ENCODE results near the gene VAV3. TPM values are rescaled to one million over a fixed set of nuclear protein-coding genes. Genes with fewer than 3 reads are reported as not detected.
A peak's percentile ranks its signal among the peaks of the same experiment; 100 is the strongest.

Gene VAV3
- total RNA-seq, 1 experiment from 2014 or later, result 3.7 TPM

DNA sequence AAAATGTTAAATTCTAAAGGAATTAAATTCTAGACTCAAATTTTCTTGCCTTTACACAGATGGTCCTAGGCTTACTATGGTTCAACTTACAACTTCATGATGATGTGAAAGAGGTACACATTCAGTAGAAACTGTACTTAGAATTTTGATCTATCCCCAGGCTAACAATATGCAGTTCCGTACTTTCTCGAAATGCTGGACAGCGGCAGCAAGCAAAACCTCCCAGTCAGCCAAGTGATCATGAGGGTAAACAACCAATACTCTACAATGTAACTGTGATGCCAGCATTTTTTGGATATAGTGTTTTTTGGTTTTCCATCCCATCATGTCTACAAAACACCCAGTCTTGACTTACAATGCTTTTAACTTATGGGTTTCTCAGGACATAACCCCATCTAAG lies 25.7 kb downstream of the VAV3 start:
- no peak for DNase-seq (ENCODE audit: low read depth)

- DNase-seq (ENCODE audit: low read depth), result peak; percentile 99
Measured at GRCh38 chr1:107936498-107937481, 28.2 kb downstream of the VAV3 start.

DNA sequence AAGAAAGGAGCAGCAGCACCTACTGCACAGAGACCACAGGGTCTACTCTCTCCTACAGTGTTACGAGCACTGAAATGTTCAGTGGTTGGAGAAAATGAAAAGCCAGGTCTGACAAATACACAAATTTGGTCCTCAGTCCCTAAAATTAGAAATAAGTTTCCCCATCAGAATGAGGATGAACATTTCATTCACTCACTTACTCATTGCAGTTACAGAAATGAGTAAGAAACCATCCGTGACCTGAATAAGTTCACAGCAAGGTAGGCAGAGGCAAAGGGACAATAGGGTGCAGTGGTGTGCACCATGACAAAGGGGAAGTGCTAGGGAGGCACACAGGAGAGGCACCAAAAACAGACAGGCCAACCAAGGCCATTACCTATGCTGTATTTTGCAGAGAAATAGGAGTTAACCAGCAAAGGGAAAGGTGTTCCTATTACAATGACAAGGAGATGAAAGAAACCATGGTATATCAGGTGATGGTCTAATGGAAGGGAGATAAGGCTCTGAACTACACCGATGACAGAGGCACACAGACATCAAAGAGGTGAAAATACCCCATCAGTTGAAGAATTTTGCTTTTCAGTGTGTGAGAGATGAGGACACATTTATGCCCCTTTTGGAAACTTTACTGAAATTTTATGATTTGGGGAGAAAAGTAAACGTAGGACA lies 29.4 kb downstream of the VAV3 start:
- peak; percentile 23 for DNase-seq (ENCODE audit: low read depth)

GRCh38 chr1:107934578-107934977 lies 30.4 kb downstream of the VAV3 start:
- no peak for DNase-seq (ENCODE audit: low read depth)

DNA sequence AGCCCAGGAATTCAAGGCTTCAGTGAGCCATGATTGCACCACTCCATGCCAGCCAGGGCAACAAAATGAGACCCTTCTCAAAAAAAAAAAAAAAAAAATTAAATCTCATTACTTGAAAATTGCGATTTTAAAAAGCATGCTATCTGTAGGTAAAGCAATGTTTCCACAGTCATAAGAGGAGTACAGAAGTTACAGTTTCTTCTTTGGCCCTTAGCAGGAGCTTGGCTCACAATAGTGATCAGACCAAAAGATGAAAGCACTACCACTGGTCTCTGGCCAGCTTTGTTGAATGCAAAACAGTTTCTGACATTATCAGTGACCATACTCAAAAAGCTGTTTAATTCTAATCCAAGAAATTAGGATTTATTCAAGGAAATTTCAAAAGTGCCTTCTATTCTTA lies 31.2 kb downstream of the VAV3 start:
- no peak for DNase-seq (ENCODE audit: low read depth)

- DNase-seq (ENCODE audit: low read depth), result no peak
Measured at GRCh38 chr1:107930292-107930691, 34.7 kb downstream of the VAV3 start.

GRCh38 chr1:107927820-107928219 lies 37.2 kb downstream of the VAV3 start:
- DNase-seq (ENCODE audit: low read depth), result no peak

- DNase-seq (ENCODE audit: low read depth), result peak; percentile 69
Measured at GRCh38 chr1:107926436-107927080, 38.4 kb downstream of the VAV3 start.

GRCh38 chr1:107925565-107925964 lies 39.4 kb downstream of the VAV3 start:
- DNase-seq (ENCODE audit: low read depth), result no peak

- DNase-seq (ENCODE audit: low read depth), result no peak
Measured at GRCh38 chr1:107920999-107921398, 44.0 kb downstream of the VAV3 start.

GRCh38 chr1:107920561-107920960 lies 44.4 kb downstream of the VAV3 start:
- no peak for DNase-seq (ENCODE audit: low read depth)

DNA sequence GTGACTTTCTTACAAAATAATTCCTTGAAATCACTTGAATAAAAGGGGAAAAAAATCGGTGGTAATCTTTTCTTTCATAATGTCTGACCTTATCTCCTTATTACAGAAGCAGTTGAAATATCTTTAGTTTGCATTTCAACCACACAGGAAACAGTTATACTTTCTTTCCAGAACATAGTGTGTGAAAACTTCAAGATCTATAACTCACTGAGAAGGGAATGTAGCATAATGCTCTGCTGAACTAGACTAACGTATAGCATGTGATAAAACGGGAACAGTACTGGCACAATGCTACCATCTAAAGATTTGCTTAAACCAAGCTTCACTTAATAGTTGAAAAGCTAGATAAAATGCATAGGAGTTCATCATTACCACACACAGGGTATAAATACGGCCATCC lies 45.0 kb downstream of the VAV3 start:
- DNase-seq (ENCODE audit: low read depth), result no peak

DNA sequence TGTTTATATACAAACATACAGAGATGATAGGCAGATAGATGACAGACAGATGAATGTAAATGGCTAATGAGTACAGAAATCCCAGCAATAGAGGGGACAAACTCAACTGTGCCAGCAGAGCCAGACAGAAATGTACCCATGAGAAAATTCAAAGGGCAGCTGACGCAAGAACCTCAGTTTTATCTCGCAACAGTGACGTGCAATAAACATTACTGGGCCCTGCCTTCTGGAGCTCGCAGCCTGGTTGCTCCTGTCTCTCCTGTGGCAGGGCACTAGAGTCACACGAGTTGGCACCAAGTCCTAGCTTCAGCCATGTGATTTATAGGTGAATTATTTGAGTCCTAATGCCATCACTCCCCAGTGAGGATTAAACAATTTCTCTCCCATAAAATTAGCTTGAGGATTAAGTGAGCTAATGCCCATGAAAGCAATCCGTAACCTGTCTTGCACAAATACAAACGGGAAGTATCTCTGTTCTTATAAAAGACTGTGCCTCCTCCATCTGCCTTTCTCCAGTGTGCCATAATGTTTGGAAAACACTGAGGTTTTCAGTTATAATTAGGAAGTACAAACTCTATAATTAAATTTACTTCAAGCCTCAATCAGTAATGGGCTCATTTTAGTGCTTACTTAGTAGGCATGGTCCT lies 50.7 kb downstream of the VAV3 start:
- DNase-seq (ENCODE audit: low read depth), result no peak

DNA sequence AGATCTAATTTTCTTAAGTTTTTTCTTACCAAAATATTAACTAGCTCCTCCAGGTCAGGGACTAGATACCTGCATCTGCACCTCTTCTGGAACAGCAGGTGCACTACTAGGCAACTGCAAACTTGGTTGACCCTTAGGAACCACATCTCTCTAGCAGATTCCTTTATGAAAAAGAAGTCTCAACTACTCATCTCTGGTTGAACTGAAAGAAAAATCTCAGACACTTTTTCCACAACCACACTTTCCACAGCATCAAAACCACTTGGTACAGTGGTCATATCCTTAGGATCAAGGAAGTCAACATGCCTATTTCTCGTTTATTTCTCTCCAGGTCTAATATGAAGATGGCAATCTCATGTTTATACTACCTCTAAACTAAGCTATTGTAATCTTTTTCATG lies 52.3 kb downstream of the VAV3 start:
- no peak for DNase-seq (ENCODE audit: low read depth)

GRCh38 chr1:107900090-107900945 lies 64.7 kb downstream of the VAV3 start:
- no peak for DNase-seq (ENCODE audit: low read depth)

GRCh38 chr1:107899655-107900054 lies 65.3 kb downstream of the VAV3 start:
- DNase-seq (ENCODE audit: low read depth), result no peak

DNA sequence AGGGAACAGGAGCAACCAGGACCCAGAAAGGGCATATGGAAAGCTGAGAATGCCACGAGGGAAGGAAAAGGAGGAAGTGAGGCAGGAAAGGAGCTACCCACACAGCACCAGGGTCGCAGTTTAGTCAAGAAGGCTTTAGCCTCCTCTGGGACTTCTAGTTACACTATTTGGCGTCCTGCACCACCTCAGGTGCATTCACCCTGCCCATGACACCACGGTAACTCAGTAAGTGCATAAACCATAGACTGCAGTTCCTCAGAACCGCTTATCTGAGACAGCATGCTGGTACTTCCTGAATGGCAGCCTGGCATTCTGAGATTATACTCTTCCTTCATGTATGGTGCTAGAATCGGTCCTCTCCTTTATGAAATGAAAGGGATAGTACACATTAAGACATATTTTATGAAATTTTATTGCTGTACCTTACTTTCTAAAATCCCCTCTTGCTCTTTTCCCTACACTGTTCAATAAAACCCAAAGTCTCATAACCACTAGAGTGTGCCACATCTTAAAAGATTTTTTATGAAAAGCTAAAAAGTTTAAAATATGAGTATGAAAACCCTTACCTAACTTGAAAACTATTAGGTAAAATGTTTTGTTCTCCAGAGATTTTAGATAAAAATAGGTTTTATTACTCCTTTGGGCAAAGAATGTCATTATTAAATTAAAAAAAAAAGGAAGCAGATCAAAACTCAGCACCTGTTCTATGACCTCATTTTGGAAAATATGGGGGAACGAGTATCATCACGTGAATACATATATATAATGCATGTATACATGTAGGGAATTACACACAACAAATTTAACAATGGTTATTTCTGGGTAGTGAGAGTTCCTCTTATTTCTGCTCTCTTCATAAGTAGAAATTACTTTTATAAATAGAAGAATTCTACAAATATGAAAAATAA lies 67.3 kb downstream of the VAV3 start:
- no peak for DNase-seq (ENCODE audit: low read depth)

- DNase-seq (ENCODE audit: low read depth), result no peak
Measured at GRCh38 chr1:107896936-107897335, 68.0 kb downstream of the VAV3 start.

GRCh38 chr1:107896401-107896800 lies 68.6 kb downstream of the VAV3 start:
- DNase-seq (ENCODE audit: low read depth), result no peak

Measured in HT1080 (cell line).